ENCODE results near the gene FASN. TPM values are rescaled to one million over a fixed set of nuclear protein-coding genes. Genes with fewer than 3 reads are reported as not detected.

The FASN gene
- total and polyA plus RNA-seq, 2 of the 13 experiments (the other 11 are each of a cell fraction or from before 2014, with no cell fraction given): 51.7 to 101 TPM

- TF ChIP-seq, protein P1, sequence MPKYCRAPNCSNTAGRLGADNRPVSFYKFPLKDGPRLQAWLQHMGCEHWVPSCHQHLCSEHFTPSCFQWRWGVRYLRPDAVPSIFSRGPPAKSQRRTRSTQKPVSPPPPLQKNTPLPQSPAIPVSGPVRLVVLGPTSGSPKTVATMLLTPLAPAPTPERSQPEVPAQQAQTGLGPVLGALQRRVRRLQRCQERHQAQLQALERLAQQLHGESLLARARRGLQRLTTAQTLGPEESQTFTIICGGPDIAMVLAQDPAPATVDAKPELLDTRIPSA (CRISPR knock-in tag; IDR thresholded peaks at IDR 0.05; ENCODE audit: borderline replicate concordance): no peak
- peak; percentile 63; the same call in 1 of the 2 replicates for TF ChIP-seq ZNF704 (CRISPR knock-in tag; IDR thresholded peaks at IDR 0.05; ENCODE audit: borderline replicate concordance)
- TF ChIP-seq RORA (CRISPR knock-in tag; IDR thresholded peaks at IDR 0.05): no peak
- TF ChIP-seq ZNF597 (CRISPR knock-in tag; IDR thresholded peaks at IDR 0.05): no peak
- TF ChIP-seq PITX1 (CRISPR knock-in tag; IDR thresholded peaks at IDR 0.05): 0 out of 2 replicates have a peak, but pooled peaks have one; percentile 39
- TF ChIP-seq ZFAT (CRISPR knock-in tag; conservative IDR thresholded peaks at IDR 0.05): no peak
- TF ChIP-seq, protein P2, sequence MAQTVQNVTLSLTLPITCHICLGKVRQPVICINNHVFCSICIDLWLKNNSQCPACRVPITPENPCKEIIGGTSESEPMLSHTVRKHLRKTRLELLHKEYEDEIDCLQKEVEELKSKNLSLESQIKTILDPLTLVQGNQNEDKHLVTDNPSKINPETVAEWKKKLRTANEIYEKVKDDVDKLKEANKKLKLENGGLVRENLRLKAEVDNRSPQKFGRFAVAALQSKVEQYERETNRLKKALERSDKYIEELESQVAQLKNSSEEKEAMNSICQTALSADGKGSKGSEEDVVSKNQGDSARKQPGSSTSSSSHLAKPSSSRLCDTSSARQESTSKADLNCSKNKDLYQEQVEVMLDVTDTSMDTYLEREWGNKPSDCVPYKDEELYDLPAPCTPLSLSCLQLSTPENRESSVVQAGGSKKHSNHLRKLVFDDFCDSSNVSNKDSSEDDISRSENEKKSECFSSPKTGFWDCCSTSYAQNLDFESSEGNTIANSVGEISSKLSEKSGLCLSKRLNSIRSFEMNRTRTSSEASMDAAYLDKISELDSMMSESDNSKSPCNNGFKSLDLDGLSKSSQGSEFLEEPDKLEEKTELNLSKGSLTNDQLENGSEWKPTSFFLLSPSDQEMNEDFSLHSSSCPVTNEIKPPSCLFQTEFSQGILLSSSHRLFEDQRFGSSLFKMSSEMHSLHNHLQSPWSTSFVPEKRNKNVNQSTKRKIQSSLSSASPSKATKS (CRISPR knock-in tag; IDR thresholded peaks at IDR 0.05): no peak
- TF ChIP-seq ZNF788 (CRISPR knock-in tag; IDR thresholded peaks at IDR 0.05; ENCODE audit: borderline replicate concordance): 0 out of 2 replicates have a peak, but pooled peaks have one; percentile 7
- TF ChIP-seq, protein P3, sequence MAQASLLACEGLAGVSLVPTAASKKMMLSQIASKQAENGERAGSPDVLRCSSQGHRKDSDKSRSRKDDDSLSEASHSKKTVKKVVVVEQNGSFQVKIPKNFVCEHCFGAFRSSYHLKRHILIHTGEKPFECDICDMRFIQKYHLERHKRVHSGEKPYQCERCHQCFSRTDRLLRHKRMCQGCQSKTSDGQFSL (CRISPR knock-in tag; IDR thresholded peaks at IDR 0.05): no peak
- 0 out of 2 replicates have a peak, but pooled peaks have one; percentile 17 for TF ChIP-seq ZBTB38 (CRISPR knock-in tag; IDR thresholded peaks at IDR 0.05)
- TF ChIP-seq IRX3 (CRISPR knock-in tag; IDR thresholded peaks at IDR 0.05; ENCODE audit: borderline replicate concordance, low read depth): 0 out of 2 replicates have a peak, but pooled peaks have one; percentile 26
- TF ChIP-seq ZNF382 (CRISPR knock-in tag; IDR thresholded peaks at IDR 0.05; ENCODE audit: borderline replicate concordance): no peak
- no peak for TF ChIP-seq CREBL2 (CRISPR knock-in tag; IDR thresholded peaks at IDR 0.05; ENCODE audit: borderline replicate concordance)
- 0 out of 2 replicates have a peak, but pooled peaks have one; percentile 58 for TF ChIP-seq KLF13 (CRISPR knock-in tag; IDR thresholded peaks at IDR 0.05)
- TF ChIP-seq MAFF (IDR thresholded peaks at IDR 0.05; ENCODE audit: low read depth, low read length): no peak
- TF ChIP-seq GATAD1 (CRISPR knock-in tag; IDR thresholded peaks at IDR 0.05): no peak
- TF ChIP-seq ZFP36L1 (CRISPR knock-in tag; IDR thresholded peaks at IDR 0.05): 0 out of 2 replicates have a peak, but pooled peaks have one; percentile 34
- no peak for TF ChIP-seq SNAPC2 (CRISPR knock-in tag; IDR thresholded peaks at IDR 0.05)
- no peak for TF ChIP-seq HHEX (CRISPR knock-in tag; IDR thresholded peaks at IDR 0.05)
- peak; percentile 61; the same call in 1 of the 2 replicates for TF ChIP-seq ZSCAN21 (CRISPR knock-in tag; IDR thresholded peaks at IDR 0.05; ENCODE audit: borderline replicate concordance)
- no peak for TF ChIP-seq ZSCAN12 (CRISPR knock-in tag; IDR thresholded peaks at IDR 0.05)
Observed at GRCh38 chr17:82076018-82076784, 21.8 kb downstream of the FASN start (continued).

Data from HepG2 (cell line).